Brain pericyte (primary cell): ENCODE measurements around the gene CCR8.
"Not testable (repeated sequence)": the region's sequence is repeated elsewhere in the genome, so short reads cannot be mapped to it uniquely, and the experiment has no call there.

Source experiments
- DNase-seq: peaks from one replicate; pipeline ENCODE4 v3.0.0-alpha.2; 2012; ENCODE audit warnings: low read depth, low spot score

The CCR8 gene

DNA sequence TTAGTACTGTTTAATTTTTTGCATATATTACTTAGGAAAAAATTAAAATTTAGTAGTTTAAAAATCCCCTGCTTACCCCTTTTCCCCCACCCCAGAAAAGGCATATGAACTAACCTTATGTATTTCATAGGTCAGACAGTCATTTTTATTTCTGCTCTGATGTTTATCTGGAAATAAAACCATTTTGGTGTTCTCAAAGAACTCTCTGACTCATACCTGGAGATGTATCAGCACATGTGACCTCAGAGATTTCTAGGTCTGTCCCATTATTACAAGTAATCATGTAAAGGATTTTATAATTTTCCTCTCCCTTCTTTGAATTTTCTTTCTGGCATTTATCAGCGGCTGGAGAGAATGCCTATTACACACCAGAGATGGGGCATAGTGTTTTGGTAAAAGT, 14.1 kb upstream of the CCR8 start:
- no peak for DNase-seq

DNA sequence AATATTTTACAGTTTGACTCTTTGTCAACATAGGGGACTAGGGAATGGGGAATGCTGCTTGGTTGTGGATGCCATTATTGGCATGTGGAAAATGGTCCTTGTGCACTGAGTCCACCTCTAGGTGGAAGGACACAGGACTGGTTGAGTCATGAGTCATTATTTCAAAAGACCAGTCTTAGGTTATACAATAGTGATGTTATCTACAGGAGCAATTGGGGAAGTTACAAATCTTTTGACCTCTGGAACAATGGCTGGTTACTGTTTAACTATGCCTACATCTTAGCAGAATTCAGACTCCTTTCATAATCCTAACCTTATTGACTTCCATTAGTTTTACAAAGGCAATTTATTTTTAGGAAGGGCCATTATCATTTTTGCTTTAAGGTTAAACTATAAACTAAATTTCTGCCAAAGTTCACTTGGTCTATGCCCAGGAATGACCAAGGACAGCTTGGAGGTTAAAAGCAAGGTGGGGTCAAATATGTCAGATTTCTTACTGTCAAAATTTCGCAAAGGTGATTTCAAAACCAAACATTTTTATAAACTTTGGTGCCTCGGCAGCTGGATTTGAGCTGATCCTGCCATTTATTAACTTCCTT, 11.8 kb upstream of the CCR8 start:
- DNase-seq: no peak

DNA sequence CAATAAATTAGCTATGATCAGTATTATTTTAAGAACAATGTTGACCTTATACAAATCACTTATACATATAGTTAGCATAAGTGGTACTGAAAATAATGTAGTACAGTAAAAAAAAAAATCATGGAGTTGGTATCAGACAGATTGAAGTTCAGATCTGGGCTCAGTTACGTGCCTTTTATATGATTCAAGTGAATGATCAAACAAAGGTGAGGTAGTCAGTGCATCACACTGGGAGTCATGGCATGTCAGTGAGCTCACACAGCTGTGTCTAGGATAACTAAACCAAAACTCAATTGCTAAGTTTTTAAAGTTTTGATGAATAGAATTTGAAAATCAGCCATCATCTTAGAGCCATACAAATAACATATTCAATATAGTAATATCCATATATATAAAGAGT, 11.2 kb upstream of the CCR8 start:
- no peak for DNase-seq

DNA sequence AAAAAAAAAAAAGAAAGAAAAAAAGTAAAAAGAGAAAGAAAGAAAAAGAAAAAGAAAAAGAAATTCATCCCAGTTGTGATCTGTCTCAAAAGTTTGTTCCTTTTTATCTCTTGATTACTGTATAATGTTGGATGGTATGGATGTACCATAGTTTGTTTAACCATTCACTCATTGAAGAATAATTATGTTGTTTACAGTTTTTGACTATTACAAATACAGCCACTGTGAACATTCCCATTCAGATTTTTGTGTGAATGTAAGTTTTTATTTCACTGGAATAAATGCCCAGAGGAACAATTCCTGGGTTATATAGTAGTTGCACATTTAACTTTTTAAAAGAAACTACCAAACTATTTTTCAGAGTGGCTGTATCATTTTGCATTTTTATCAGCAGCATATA, 10.3 kb upstream of the CCR8 start:
- DNase-seq: no peak

DNA sequence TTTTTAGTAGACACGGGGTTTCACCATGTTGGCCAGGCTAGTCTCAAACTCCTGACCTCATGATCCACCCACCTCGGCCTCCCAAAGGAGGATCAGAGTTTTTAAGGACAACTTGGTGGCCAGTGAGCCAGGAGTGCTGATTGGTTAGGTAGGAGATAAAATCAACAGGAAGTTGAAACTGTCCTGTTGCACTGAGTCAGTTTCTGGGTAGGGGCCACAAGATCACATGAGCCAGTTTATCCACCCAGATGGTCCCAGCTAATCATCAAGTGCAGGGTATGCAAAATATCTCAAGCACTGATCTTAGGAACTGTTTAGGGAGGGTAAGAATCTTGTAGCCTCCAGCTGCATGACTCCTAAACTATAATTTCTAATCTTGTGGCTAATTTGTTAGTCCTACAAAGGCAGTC, 7.9 kb upstream of the CCR8 start:
- not testable (repeated sequence) for DNase-seq

DNA sequence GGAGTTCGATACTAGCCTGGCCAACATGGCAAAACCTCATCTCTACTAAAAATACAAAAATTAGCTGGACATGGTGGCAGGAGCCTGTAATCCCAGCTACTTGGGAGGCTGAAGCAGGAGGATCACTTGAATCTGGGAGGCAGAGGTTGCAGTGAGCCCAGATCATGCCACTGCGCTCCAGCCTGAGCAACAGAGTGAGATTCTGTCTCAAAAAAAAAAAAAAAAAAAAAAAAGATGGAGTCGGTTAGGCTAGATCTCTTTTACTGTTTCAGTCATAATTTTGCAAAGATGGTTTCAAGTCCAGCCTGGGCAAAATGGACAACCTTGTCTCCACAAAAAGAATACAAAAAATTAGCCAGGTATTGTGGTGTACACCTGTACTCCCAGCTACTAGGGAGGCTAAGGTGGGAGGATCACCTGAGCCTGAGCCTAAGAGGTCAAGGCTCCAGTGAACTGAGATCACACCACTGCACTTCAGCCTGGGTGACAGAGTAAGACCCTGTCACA, 7.2 kb upstream of the CCR8 start:
- DNase-seq: not testable (repeated sequence)

DNA sequence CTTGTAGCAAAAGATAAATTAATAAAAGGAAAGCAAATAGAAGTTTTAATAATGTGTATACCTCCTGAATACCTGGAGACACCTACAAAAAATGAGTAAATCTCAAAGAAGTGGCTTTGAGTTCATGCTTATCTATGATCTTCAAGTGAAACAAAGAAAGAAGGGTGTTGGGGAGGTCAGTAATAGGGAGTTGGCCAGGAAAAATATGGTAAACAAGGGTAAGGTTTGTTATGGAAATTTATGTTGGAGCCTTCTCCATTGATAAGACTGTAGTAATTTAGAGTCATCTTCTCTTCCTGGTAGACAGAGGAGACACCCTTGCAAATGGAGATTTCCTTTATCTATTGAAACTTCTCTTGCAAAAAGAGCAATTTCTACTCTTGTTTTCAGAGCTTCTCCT, 6.6 kb upstream of the CCR8 start:
- DNase-seq: no peak

DNA sequence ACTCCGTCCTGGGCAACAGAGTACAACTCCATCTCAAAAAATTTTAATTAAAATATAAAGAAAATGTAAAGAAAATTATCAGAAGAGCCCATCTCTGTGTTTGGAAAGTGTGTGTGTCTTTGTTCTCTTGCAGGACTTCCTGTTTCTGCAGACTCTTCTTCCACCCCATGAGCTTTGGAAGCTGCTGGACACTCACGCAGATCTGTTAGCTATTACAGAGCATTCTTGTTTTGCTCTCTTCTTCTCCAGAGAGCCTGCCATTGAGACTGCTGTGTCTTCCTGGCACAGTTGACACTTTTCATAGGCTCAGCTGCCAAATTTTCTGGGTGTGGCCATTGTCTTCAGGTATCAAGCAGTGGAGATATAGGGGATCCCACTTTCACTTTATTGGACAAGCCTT, 6.0 kb upstream of the CCR8 start:
- no peak for DNase-seq

DNA sequence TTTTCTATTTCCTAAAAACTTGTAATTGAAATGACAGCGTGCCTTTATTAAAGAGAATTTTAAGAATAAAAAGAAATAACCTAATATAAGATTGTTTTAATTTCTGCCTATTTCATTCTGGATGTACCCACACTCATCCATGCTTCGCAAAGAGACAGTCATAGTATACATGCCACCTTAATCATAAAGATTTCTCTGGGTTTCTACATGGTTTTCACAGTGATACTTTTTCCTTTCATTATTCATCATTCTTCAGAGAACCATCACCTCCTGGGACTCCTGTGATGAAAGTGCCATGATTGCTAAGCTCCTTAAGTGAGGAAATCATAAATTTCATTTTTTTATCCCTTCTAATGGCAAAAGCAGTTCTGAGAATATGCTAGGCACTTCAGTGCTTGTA, 4.3 kb upstream of the CCR8 start:
- DNase-seq: no peak

DNA sequence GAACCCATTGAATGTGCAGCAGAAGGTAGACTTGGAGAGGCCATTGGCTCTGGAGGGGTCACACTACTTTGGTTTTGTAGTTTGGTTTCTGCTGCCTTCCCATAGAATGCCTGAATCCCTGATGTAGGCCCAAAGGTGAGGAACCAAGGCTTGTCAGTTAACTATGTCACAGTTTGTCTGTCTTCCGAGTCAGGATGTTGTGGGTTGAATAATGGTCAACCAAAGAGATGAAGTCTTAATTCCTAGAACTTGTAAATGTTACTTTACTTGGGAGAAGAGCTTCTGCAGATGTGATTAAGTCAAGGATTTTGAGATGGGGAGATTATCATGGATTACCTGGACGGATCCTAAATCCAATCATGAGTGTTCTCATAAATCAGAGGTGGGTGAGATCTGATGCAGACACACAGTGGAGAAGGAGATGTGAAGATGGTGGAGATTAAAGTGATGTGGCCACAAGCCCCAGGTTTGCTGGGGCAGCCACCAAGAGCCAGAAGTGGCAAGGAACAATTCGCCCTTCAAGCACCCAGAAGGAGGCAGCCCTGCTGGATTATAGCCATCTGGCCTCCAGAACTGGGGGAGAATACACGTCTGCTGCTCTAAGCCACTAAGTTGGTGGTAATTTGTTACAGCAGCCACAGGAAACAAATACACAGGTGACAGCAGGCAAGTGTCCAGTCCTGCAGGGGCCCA, 2.3 kb upstream of the CCR8 start:
- DNase-seq: no peak

DNA sequence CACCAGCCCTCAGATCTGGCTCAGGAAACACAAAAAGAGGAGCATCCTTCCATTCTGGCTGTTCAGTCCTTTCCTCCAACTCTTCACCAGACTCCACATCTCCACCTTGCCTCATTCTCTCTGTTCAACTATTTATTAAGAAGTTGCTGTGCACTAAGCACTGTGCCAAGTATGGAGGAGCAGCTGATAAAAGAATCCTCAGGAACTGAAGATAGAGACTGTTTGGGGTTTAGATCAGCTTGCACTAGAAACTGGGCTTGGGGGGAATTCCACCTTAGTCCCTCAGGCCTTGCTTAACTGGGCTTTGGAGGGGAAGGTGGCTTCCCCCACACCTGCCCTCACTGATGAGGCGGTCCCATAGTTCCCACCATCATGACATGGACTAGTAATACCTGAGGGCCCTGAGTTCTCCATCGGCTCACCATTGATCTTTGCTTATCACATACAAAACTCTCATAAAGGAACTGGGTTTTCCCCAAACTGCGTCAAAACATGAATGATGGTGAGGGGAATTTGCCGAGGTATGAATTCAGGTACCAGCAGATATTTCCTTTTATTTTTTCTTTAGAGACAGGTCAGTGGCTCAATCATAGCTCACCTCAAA, 1.7 kb upstream of the CCR8 start:
- no peak for DNase-seq

DNA sequence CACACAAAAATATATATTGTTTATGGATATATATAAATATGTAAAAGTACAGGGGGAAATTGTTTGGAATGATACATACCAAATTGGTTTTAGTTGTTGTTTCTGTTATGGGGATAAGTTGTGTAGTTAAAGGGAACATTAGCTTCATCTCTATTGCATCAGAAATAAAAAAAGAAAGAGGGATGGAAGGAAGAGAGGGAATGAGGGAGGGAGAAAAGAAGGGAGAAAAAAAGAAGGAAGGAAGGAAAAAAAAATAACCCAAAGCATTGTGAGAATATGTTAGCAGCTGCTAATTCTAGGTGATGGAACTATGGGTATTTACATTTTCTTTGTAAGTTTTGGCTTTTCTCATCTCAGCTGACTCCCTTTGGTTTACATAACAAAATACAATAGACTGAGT, 1.3 kb downstream of the CCR8 start:
- DNase-seq: no peak

DNA sequence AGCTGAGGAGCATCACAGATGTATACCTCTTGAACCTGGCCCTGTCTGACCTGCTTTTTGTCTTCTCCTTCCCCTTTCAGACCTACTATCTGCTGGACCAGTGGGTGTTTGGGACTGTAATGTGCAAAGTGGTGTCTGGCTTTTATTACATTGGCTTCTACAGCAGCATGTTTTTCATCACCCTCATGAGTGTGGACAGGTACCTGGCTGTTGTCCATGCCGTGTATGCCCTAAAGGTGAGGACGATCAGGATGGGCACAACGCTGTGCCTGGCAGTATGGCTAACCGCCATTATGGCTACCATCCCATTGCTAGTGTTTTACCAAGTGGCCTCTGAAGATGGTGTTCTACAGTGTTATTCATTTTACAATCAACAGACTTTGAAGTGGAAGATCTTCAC, 3.0 kb downstream of the CCR8 start:
- no peak for DNase-seq

DNA sequence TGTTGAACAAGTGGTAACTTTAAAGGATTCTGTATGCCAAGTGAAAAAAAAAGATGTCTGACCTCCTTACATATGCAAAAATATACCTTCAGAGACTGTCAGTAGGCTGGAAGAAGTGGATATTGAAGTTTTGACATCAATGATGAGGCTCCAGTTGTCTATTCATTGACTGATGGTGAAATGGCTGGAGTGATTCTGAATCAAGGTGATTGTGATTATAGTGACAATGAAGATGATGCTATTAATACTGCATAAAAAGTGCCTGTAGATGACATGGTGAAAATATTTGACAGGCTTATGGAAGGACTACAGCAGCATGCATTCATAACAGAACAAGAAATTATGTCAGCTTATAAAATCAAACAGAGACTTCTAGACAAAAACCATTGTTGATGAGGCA, 4.1 kb downstream of the CCR8 start:
- DNase-seq: no peak

DNA sequence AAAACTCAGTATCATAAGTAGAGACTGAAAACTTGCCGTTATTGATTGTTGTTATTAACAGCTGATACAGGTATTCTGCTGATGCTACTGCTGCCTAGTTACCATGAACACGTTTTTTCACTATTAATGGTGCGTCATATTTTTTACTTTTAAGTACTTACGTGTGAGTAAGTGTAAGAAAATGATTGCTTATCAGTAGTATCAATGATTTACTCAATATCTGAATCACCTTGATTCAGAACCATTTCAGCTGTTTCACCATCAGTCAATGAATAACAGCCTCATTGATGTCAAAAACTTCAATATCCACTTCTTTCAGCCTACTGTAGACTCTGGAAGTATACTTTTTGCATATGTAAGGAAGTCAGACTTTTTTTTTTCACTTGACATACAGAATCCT, 4.7 kb downstream of the CCR8 start:
- DNase-seq: no peak

DNA sequence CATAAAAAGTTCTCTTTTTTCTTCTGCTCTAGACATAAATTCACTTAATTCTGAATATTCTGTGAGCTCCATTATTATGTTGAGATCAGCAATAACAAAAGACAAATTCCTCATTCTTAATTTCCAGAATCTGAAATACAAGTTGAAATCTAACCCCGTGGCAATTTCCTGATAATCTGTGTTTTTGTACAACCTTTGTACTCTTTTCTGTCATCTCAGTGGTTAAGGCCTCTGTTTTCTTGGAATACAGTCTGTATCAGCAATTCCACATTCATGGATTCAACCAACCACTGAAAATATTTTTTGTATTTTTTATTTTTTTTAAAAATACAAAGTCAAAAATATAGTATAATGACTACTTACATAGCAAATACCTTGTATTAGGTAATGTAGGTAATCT, 8.7 kb downstream of the CCR8 start:
- DNase-seq: no peak

DNA sequence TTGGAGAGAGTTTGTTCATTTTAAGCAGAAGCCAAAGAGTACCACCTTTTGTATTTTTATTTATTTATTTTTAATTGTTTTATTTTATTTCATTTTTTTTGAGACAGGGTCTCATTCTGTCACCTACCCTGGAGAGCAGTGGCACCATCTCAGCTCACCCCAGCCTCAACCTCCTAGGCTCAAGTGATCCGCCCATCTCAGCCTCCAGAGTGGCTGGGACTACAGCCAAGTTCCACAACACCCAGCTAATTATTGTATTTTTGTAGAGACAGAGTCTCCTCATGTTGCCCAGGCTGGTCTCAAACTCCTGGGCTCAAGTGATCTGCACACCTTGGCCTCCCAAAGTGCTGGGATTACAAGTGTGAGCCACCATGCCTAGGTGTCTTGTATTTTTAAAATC, 9.6 kb downstream of the CCR8 start:
- DNase-seq: no peak

DNA sequence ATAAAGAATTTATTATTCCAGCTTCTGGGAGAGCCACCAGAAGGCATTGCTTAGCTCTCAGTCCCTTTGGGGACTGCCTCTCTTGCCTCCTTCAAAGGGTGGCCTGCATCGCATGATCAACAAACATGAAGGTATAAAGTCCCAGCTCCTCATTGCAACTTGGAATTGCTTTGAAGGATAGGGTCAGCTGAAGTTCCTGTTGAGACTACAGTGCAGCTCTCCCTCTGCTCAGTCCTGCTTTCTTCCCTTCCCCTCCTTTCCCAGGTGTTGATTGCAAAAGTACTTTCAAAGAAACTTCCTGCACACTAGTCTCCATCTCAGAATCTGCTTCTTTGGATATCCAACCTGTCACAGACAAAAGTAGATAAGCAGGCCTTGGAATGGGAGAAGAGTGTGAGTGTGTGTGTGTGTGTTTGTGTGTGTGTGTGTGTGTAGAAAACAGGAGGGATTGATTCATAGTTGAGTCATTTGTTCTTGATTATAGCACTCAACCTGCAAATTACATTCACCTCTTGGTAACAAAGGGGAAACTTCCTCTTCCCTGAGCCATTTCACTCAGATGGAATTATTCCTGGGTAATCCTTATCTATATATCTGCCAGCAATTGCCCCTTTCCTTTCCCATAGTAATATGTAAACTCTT, 13.7 kb downstream of the CCR8 start:
- DNase-seq: no peak

DNA sequence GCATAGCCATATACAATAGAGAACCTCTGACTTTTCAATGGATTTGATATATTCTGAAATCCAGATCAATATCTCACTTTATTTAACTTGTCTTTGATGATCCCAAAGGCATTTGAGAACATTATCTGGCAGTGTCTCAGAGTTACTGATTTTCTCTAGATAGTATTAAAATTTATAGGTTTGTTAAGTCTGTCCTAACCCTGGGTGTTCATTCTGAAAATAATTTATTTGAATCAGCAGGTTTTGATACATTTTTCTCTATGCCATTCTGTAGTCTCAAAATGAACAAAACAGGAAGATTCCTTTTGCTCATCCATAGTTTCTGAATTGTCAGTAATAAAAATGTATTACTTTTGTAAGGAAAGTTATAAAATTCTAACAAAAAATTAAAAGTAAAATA, 14.3 kb downstream of the CCR8 start:
- no peak for DNase-seq

DNA sequence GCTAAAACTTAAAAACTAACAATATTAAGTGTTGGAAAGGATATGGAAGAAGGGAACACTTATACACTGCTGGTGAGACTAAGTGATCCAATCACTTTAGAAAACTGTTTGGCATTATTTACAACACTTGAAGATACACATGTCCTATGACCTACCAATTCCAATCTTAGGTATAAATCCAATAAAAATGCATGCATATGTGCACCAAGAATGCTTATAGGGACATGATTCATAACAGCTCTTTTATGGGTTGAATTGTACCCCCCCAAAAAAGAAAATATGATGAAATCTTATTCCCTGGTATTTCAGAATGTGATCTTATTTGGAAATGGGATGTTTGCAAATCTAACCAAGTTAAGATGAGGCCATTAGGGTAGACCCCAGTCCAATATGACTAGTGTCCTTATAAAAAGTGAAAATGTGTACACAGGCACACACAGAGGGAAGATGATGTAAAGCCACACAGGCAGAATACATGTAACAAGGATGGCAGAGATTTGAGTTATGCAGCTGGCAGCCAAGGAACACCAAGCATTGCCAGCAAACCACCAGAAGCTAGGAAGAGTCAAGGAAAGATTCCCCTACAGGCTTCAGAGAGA, 15.3 kb downstream of the CCR8 start:
- DNase-seq: no peak

DNA sequence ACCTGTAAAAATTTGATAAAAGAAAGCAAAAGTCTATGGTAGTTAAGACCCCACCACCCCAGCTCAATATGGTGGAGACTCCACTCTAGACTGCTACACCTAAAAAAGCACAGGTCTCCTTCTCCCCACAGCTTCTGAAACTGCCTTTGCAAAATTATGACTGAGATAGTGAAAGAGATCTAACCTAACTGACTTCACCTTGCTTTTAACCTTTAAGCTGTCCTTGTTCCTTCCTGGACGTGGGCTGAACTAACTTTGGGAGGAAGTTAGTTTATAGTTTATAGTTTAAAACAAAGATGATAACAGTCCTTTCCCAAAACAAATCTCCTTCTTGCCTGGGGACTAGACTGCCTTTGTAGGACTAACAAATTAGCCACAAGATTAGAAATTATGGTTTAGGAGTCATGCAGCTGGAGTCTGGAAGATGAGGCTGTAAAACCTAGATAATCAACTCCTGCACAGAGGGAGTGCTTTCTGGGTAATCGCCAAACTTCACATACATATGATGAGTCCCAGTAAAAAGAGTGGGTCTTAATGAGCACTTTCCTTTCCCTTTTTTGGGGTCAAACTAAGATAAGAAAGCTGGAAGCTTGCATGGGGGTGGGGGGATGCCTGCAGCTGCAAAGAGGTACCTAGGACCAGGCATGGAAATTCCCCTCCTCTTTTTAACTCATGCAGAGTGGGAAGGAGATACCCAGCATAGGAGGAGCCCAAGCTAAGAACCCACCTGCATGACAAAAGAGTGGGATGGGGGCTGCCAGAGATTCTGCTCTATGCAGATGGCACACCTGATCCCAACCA, 17.5 kb downstream of the CCR8 start:
- DNase-seq: no peak

DNA sequence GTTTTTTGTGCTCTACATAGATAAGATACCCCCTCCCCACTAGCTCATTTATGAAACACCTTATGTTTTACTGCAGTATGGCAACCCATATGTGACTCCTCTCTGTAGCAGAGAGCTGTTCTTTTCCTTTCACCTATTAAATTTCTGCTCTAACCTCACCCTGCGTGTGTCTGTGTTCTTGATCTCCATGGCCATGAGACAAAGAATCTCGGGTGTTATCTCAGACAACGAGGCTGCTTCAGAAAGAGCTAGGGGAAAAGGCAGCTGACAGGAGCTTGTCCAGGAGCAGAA, 18.0 kb downstream of the CCR8 start:
- no peak for DNase-seq
